ENCODE data around the gene DGCR8. TPM values are rescaled to one million over a fixed set of nuclear protein-coding genes. Genes with fewer than 3 reads are reported as not detected.

DGCR8 gene
- total and polyA plus RNA-seq, 11 donors, result 8.8 to 22.1 (median 13.0) TPM

GRCh38 chr22:20121856-20122415, 41.9 kb downstream of the DGCR8 start:
- no peaks in the 10 kb centered on the region for H3K27me3 ChIP-seq
- H3K36me3 ChIP-seq, result peaks cover 0 to 69% (median 60%) of the 10 kb centered on the region in 9 donors
- no peak overlapping the region for H3K4me3 ChIP-seq
- WGBS, 4 donors, result 93 to 94% (median 93%) methylated on average over 22 of the region's 22 CpGs
- TF ChIP-seq CTCF (IDR thresholded peaks at IDR 0.05) (no peak), POLR2A (IDR thresholded peaks at IDR 0.05) (no peak)
- ATAC-seq (no peak), DNase-seq (peak in 2 of 5 donors; percentile 17 to 47)
- no peak overlapping the region for H3K27ac ChIP-seq
- peaks cover 0 to 32% (median 17%) of the 10 kb centered on the region in 12 donors for H3K4me1 ChIP-seq
- intact Hi-C loops (cut with DNase I), result loop anchor here in 2 of 10 donors (10.0 kb wide), 1 partner anchor 157 kb away; no protein-coding TSS in a partner anchor
- H3K9me3 ChIP-seq, result no peaks in the 10 kb centered on the region

DNA sequence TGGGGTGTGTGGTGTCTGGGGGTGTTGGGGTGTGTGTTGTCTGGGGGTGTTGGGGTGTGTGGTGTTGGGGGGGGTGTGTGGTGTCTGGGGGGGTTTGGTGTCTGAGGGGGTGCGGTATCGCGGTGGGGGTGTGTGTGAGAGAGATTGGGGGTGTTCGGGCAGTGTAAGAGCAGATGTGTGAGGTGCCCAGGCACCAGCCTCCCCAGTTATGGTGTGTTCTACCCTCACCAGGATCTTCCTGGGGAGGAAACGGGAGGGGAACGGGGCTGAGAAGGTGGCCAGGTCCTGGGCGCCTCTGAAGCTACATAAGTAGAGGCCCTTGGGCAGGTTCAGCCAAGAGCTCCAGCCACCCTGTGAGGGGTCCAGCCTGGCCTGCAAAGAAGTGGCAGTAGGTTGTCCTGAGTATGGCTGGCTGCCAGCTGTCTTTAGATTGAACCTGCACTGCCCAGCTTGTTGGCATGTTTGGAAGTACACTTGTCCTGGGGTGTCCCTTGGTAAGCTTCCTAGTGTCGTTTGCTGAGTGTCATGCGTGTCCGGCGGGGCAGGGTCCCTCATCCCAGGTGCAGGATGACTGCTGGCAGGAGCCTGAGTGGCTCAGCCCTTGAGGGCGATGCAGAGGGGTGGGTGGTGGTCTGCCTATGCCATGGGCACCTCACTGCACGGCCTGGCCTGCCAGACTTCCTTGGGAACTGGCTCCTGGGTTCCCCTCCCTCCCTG, 43.5 kb downstream of the DGCR8 start:
- WGBS, 4 donors, result 89 to 94% (median 92%) methylated on average over 11 to 13 of the region's 13 CpGs
- peaks cover 0 to 78% (median 63%) of the 10 kb centered on the region in 9 donors for H3K36me3 ChIP-seq
- TF ChIP-seq POLR2A (IDR thresholded peaks at IDR 0.05) (no peak), CTCF (IDR thresholded peaks at IDR 0.05) (no peak)
- no peak for ATAC-seq
- no peak for DNase-seq
- intact Hi-C loops (cut with DNase I), result loop anchor here in 2 of 10 donors (10.0 kb wide), 1 partner anchor 159 kb away; no protein-coding TSS in a partner anchor
- H3K4me3 ChIP-seq, result no peak overlapping the region
- no peak overlapping the region for H3K27ac ChIP-seq
- no peaks in the 10 kb centered on the region for H3K27me3 ChIP-seq
- peaks cover 0 to 22% (median 10%) of the 10 kb centered on the region in 12 donors for H3K4me1 ChIP-seq
- H3K9me3 ChIP-seq, result no peaks in the 10 kb centered on the region

- 92 to 98% (median 93%) methylated on average over 6 to 11 of the region's 11 CpGs for WGBS, 4 donors
- intact Hi-C loops (cut with DNase I), result loop anchor here in 2 of 10 donors (10.0 kb wide), 1 partner anchor 159 kb away; no protein-coding TSS in a partner anchor
- no peaks in the 10 kb centered on the region for H3K9me3 ChIP-seq
- H3K27me3 ChIP-seq, result no peaks in the 10 kb centered on the region
- no peak overlapping the region for H3K27ac ChIP-seq
- no peak for DNase-seq
- TF ChIP-seq POLR2A (IDR thresholded peaks at IDR 0.05), result no peak
- no peak for ATAC-seq
- H3K4me3 ChIP-seq, result no peak overlapping the region
- H3K4me1 ChIP-seq, result peaks cover 0 to 15% (median 4%) of the 10 kb centered on the region in 12 donors
- H3K36me3 ChIP-seq, result peaks cover 0 to 74% (median 59%) of the 10 kb centered on the region in 9 donors
Measured at GRCh38 chr22:20124083-20124787, 44.2 kb downstream of the DGCR8 start.

DNA sequence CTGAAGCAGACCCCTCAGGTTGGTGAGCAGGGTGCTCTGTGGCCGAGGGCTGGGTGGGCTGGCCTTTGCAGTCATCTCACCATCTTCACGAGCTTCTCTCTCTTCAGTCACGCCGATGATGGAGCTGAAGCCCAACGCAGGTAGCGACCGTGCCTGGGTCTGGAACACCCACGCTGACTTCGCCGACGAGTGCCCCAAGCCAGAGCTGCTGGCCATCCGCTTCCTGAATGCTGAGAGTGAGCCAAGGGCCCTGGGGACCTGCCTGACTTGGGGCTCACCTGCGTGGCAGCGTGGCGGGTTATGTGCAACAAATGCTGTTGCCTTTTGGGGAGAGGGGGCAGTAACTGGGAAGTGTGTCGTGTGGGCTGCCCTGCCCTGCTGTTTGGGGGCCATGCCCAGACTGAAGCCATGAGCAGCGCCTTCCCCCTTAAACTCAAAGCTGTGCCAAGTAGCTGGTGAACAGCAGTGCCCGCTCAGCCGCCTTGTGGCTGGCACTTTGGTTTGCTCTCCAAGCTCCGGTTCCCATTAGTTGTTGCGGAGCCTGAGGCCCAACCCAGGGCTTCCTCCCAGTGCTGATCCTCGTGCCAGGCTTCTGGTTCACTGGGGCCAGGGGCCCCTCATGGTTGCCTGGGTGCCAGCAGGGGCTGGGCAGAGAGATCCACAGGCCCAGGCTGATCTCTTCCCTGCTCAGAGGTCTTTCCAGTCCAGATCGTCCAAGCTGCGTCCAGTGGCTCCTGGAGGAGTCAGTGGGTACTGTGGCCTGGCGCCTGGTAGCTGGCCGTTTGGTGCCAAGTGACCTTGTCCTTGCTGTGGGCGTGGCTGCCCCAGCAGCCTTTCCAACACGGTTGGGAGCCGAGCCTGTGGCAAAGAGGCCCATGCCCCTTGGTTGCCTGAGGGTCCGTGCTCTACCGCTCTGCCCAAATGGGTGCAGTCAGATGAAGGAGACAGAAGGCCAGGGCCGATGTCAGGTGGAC, 45.4 kb downstream of the DGCR8 start:
- no peak for DNase-seq
- intact Hi-C loops (cut with DNase I), result loop anchor here in 4 of 10 donors (5.0 to 10.0 kb wide), 2 partner anchors 153 to 161 kb away; no protein-coding TSS in a partner anchor
- Histone ChIP-seq H3K9me3 (no peaks in the 10 kb centered on the region), H3K4me3 (no peak overlapping the region), H3K4me1 (peaks cover 0 to 10% (median 1%) of the 10 kb centered on the region in 12 donors), H3K36me3 (peaks cover 0 to 62% (median 46%) of the 10 kb centered on the region in 9 donors), H3K27ac (no peak overlapping the region), H3K27me3 (no peaks in the 10 kb centered on the region)
- 82 to 89% (median 86%) methylated on average over 25 to 32 of the region's 32 CpGs for WGBS, 4 donors
- no peak for ATAC-seq
- TF ChIP-seq CTCF (IDR thresholded peaks at IDR 0.05) (no peak), POLR2A (IDR thresholded peaks at IDR 0.05) (no peak)
